ENCODE data around the gene C1orf210.

DNA sequence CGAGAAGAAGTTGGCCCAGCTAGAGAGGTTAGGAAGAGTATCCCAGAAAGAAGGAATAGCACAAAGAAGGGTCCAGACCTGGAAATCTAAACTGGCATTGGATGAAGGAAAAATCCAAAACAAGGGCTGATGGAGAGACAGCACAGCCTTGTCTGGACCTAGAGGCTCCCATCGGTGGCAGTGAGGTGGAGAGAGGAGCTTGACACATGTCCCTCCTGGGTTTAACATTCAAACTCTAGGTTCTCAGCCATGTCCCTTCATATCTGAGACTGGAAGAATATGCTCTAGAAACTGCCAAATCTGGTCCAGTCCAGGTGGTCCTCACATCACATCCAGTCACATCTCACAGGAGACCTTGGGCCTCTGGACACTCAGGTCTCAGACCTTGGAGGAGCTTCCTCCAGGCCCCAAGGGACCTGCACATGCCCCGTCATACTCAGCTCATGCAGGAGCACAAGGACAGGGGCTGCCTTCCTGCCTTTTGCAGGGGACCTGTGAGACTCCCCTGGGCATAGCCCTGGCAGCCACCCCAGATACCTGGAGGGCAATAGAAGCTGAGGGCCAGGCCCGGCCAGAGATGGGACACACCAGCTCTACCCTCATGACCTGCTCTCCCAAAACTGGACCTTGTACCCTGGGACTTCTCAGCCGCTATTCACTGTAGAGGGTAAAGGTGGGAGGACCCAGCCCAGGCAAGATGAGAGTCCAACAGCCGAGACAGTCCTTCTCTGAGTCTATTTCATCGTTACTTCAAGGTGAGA lies 8.1 kb downstream of the C1orf210 start:
- TF ChIP-seq, protein P1, sequence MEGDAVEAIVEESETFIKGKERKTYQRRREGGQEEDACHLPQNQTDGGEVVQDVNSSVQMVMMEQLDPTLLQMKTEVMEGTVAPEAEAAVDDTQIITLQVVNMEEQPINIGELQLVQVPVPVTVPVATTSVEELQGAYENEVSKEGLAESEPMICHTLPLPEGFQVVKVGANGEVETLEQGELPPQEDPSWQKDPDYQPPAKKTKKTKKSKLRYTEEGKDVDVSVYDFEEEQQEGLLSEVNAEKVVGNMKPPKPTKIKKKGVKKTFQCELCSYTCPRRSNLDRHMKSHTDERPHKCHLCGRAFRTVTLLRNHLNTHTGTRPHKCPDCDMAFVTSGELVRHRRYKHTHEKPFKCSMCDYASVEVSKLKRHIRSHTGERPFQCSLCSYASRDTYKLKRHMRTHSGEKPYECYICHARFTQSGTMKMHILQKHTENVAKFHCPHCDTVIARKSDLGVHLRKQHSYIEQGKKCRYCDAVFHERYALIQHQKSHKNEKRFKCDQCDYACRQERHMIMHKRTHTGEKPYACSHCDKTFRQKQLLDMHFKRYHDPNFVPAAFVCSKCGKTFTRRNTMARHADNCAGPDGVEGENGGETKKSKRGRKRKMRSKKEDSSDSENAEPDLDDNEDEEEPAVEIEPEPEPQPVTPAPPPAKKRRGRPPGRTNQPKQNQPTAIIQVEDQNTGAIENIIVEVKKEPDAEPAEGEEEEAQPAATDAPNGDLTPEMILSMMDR (IDR thresholded peaks at IDR 0.05; ENCODE audit: low read depth, low read length, poor library complexity, severe bottlenecking): no peak
- TF ChIP-seq EZH2phosphoT487 (IDR thresholded peaks at IDR 0.05; ENCODE audit: borderline replicate concordance, low read length): no peak

All from DOHH2 (cell line).